ENCODE data around the gene SLC6A2.

DNA sequence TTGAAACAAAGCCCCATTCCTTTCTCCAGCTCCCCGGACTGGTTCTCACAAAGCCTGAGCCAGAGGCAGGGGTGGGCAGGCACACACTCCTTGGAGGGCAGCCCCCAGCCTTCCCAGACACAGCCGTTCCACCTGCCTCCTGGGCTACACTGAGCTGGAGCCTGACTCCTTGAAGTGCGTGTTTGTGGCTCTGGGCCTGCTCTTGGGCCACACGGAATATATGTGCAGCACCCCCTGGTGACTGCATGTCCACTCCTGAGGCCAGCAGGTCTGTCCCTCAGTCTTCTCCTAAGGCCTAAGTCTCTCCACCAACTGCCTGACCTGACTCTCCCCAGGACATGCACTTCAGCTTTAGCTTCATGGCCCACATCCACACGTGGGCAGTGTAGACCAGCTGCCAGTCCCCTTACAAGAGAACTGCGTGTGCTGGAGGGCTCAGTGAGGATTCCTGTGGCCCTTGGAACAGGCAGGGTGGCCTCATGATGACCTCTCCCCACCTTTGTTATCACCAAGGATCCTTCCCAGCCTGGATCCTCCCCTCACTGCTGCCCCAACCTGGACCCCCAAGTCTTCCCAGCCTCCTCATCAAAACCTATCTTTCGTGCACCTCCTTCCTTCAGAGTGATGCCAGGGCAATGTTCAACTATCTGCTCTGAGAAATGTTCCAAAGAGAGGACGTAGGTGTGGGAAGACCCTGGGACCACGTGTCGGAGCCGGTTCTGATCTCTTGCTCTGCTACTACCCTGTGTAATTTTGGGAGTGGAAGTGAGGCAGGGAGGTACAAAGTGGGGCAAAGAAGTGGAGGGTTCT is 12.4 kb upstream of the SLC6A2 start:
- TF ChIP-seq, protein P1, sequence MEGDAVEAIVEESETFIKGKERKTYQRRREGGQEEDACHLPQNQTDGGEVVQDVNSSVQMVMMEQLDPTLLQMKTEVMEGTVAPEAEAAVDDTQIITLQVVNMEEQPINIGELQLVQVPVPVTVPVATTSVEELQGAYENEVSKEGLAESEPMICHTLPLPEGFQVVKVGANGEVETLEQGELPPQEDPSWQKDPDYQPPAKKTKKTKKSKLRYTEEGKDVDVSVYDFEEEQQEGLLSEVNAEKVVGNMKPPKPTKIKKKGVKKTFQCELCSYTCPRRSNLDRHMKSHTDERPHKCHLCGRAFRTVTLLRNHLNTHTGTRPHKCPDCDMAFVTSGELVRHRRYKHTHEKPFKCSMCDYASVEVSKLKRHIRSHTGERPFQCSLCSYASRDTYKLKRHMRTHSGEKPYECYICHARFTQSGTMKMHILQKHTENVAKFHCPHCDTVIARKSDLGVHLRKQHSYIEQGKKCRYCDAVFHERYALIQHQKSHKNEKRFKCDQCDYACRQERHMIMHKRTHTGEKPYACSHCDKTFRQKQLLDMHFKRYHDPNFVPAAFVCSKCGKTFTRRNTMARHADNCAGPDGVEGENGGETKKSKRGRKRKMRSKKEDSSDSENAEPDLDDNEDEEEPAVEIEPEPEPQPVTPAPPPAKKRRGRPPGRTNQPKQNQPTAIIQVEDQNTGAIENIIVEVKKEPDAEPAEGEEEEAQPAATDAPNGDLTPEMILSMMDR (IDR thresholded peaks at IDR 0.05), result no peak
- no peak for TF ChIP-seq POLR2A (IDR thresholded peaks at IDR 0.05)

All from thyroid gland (tissue), 4 donors.